Measurements from ENCODE around the gene IQSEC3.
"Not testable (repeated sequence)": the region's sequence is repeated elsewhere in the genome, so short reads cannot be mapped to it uniquely, and the experiment has no call there.

IQSEC3 gene

GRCh38 chr12:111699-112493, 45.3 kb downstream of the IQSEC3 start:
- no peak for DNase-seq (ENCODE audit: low spot score)

GRCh38 chr12:113347-113746, 46.8 kb downstream of the IQSEC3 start:
- no peak for DNase-seq (ENCODE audit: low spot score)

GRCh38 chr12:114626-115211, 48.2 kb downstream of the IQSEC3 start:
- no peak for DNase-seq (ENCODE audit: low spot score)

- no peak for DNase-seq (ENCODE audit: low spot score)
These were observed 49.0 kb downstream of the IQSEC3 start for GRCh38 chr12:115518-115917.

DNA sequence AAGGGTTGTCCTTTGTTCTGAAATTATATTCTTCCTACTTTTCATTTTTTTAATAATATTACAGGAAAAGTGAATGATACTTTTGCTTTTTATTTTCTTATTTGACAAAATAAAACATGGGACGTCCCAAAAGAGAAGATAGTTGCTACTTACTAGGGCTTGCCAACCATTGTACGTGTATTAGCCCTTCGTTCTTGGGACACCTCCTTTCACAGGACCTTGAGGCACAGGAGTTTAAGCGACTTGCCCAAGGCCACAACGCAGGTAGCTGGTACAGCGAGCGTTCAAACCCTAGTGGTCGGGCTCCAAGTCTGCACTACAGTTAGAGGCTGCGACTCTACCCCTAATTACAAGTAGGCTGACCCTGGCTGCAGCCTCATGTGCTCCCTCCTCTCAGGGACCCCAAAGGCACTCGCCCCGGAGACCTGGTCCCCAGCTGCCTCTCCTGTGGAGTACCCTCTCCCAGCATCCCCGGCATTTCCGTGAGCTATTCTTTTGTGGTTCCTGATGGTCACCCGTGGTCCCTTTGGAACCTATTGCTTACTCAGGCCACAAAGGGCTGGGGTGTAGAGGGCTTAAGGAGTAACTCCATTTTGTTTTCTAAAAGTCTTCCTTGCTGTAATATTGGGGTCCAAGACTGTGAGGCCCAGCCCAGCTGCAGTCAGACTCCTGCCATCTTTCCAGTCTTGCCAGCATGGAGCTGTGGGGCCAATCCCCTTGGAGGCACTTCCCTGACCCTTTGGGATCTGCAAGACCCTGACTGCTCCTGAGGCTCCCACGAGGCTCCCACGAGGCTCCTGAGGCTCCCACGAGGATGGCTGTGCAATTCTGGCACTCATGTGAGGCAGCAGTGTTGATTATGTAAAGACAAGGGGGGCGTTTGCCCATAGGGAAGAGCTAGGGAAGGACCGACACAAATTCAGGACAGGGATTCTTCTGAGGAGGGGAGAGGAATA, 49.7 kb downstream of the IQSEC3 start:
- no peak for DNase-seq (ENCODE audit: low spot score)

DNA sequence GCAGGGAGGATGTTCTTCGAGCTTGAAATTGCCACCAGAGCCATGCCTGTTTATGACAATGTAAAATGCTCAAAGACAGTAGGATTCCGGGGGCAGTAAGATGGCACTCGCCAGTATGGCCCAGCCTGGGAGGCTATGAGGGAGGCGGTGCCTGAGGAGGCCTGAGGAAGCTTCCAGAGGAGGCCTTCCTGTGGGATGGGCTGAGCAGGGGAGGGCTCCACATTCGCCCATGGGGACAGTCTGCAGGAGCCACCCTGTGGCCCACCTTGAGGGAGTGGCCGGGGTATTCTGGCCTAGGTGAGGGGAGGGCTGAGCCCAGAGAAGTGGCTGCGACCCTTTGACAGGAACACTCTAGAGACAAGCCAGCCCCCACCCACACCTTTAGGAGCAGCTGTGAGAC, 50.7 kb downstream of the IQSEC3 start:
- DNase-seq (ENCODE audit: low spot score): no peak

- DNase-seq (ENCODE audit: low spot score): no peak
These were observed 51.3 kb downstream of the IQSEC3 start for GRCh38 chr12:117816-118345.

- DNase-seq (ENCODE audit: low spot score): no peak
These were observed 52.0 kb downstream of the IQSEC3 start for GRCh38 chr12:118591-118990.

DNA sequence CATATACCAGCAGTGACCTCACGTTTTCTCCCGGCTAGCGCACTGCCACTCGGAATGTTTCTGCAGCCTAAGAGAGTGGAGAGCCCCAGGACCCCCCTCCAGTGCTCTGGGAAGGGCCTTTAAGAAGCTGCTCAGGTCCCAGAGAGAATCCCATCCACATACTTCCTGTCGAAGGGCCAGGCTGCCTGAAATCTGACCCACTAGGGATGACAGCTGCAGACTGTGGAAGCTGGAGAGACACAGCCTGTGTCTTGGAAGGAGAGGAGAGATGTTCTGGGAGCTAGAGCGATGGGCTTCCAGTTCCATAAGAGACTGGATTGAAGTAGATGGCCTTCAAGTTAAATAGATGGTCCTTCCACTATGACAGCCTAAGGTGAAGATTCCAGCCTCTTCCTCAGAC, 54.4 kb downstream of the IQSEC3 start:
- DNase-seq (ENCODE audit: low spot score): no peak

DNA sequence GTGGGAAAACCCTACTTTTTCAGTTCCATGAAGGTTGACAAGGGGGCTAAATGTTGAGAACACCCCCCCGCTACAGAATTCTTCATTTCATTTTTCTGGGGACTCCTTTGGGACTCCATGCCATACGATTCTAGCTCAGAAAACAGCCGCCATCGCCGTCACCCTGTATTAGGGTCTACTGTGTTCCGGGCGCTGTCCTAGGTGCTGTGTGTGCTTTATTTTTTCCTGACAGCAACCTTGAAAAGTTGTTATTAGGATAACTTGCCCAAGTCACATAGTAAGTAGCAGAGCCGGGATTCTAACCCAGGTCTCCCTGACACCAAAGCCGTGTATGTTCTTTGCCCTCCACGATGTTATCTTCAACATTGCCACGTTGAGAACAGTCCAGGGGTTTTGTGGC, 55.1 kb downstream of the IQSEC3 start:
- DNase-seq (ENCODE audit: low spot score): no peak

DNA sequence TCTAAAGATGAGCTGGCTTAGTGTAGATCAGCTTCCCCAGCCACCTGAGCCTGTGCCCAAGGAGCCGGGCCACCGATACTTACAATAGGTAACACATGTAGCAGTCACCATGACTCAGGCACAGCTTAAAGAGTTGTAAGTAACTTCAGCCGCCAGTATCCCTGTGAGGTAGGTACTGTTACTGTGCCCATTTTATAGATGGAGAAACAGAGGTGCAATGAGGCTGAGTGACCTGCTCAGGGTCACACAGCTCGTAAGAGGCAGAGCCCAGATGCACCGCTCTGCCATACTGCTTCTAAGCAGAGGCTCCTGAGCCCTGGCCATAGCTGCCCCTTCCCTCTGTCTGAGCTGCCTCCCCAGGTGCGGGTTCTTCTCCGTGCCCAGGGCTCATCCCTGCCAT, 58.5 kb downstream of the IQSEC3 start:
- no peak for DNase-seq (ENCODE audit: low spot score)

GRCh38 chr12:125566-125965, 59.0 kb downstream of the IQSEC3 start:
- no peak for DNase-seq (ENCODE audit: low spot score)

DNA sequence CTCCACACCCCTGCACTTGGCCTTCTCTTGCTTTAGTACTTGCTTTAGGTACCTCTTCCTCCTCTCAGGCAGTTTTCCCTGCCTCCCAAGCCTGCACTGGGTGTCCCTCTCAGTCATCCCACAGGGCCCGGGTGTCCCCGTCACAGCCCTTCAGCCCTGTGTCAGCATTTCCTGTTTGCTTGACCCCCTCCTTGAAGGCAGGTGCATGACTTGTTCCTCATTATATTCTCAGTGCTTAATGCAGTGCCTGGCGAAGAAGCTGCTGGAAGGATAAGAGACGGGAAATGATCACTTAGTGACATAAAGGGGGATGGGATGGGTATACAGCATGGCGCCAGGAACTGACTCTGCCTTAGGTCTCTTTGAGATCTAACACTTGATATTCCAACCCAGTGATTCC, 61.5 kb downstream of the IQSEC3 start:
- no peak for DNase-seq (ENCODE audit: low spot score)

- DNase-seq (ENCODE audit: low spot score): no peak
These were observed 62.4 kb downstream of the IQSEC3 start for GRCh38 chr12:129001-129400.

DNA sequence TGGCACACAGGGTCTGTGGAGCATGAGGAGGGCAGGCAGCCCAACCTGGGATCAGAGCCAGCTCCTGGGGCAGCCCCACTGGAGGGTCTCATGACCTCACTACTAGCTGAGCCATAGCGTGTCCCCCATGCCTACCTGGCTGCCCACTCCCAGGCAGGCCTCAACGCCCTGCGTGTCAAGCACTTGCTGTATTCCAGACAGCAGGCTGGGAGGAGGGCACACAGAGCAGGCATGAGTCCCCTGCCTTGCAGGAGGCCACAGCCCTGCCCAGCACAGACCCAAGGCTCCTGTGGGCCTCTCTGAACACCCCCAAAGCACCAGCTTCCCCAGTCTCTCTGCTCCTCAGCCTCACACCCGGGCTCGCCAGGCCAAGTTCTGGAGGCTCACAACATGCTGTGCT, 64.0 kb downstream of the IQSEC3 start:
- DNase-seq (ENCODE audit: low spot score): no peak

DNA sequence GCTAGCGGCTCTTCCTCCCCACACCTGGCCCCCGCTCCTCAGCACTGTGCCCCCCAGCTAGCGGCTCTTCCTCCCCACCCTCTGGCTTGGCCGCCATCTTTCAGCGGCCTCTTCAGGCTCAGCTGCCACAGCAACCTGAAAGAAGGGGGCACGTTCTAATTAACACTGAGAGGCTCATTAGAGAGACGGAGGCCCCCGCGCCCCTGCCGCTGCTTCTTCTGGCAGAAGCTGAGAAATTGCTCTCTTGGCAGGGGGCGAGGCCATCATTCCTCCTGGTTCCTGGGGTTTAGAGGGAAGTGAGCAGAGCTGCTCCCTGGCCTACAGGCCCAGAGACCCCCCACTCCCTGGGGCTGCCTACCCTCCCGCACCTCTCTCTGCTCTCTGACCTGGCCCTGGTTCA, 64.4 kb downstream of the IQSEC3 start:
- DNase-seq (ENCODE audit: low spot score): no peak

- no peak for DNase-seq (ENCODE audit: low spot score)
These were observed 65.3 kb downstream of the IQSEC3 start for GRCh38 chr12:131732-132495.

- DNase-seq (ENCODE audit: low spot score): not testable (repeated sequence)
These were observed 67.2 kb downstream of the IQSEC3 start for GRCh38 chr12:133616-134232.

DNA sequence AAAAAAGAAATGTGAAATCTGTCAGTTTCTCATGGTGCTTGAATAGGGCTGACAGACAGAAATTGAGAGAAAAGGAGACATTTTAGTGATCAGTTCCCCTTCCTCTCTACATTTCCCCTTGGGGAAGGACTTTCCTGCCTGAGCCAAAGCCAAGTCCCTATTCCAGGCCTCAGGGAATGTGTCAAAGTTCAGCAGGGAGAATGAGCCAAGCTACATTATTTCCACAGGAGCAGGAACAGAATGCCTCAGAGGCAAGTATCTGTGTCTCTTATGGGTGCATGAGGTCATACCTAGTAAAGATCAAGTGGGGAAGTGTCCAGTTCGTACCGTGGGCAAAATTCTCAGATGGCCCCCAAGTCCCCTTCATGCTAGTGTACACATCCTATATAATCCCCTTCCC, 68.6 kb downstream of the IQSEC3 start:
- no peak for DNase-seq (ENCODE audit: low spot score)

DNA sequence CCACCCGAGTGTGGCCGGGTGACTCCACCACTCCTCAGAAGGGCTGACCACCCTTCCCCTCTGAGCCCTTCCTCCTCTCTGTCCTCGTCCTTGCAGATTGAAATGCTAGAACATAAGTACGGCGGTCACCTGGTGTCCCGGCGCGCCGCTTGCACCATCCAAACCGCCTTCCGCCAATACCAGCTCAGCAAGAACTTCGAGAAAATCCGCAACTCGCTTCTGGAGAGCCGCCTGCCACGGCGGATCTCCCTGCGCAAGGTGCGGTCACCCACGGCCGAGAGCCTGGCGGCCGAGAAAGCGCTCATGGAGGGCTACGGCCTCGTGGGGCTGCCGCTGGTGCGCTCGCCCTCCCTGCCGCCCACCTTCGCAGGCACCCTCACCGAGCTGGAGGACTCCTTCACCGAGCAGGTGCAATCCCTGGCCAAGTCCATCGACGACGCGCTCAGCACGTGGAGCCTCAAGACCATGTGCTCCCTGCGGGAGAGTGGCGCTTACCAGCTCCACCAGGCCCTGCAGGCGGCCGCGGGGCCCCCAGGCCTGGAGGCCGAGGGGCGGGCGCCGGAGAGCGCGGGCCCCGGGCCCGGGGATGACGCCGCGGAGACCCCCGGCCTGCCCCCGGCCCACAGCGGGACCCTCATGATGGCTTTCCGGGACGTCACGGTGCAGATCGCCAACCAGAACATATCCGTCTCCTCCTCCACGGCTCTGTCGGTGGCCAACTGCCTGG, 71.8 kb downstream of the IQSEC3 start:
- DNase-seq (ENCODE audit: low spot score): no peak
